Gastrocnemius medialis (tissue), 4 donors: ENCODE results near the gene R3HDM1. TPM values are rescaled to one million over a fixed set of nuclear protein-coding genes. Genes with fewer than 3 reads are reported as not detected.
"Not testable (repeated sequence)": the region's sequence is repeated elsewhere in the genome, so short reads cannot be mapped to it uniquely, and the experiment has no call there.

Experiments
- ATAC-seq, 2 donors: fragments of 150-250 bp; one replicate each; pipeline ENCODE4 v1.9.1; 2016
- DNase-seq, 2 donors: peaks; one replicate each; pipeline ENCODE4 v3.0.0-alpha.2; 2019
- H3K27ac ChIP-seq, 4 donors: fragments of 200-600 bp; sonication (generic); 1 replicate in 1 of 4; 2 replicates in 3 of 4; pipeline ENCODE4 v1.5.1; 2016 to 2018; ENCODE audit warnings: mild to moderate bottlenecking in 2 of 4, moderate library complexity in 1 of 4
- H3K27me3 ChIP-seq, 3 donors: fragments of 200-600 bp; sonication (generic) in 2 of 3; 1 replicate in 1 of 3; 2 replicates in 2 of 3; pipeline versions ENCODE4 v1.5.1 to v1.6.0; 2016 to 2019; ENCODE audit warnings: mild to moderate bottlenecking in 1 of 3, moderate library complexity in 1 of 3
- H3K36me3 ChIP-seq, 2 donors: fragments of 200-600 bp; sonication (generic) in 1 of 2; one replicate each; pipeline ENCODE4 v1.5.1; 2017 to 2018
- H3K4me1 ChIP-seq, 2 donors: fragments of 200-600 bp; sonication (generic) in 1 of 2; one replicate each; pipeline ENCODE4 v1.5.1; 2016 to 2017; ENCODE audit warnings: mild to moderate bottlenecking in 2 of 2
- H3K4me3 ChIP-seq, 4 donors: fragments of 200-600 bp; sonication (generic) in 3 of 4; 1 replicate in 1 of 4; 2 replicates in 3 of 4; pipeline ENCODE4 v1.5.1; 2016 to 2019; ENCODE audit warnings: mild to moderate bottlenecking in 2 of 4
- H3K9me3 ChIP-seq, 3 donors: fragments of 200-600 bp; sonication (generic) in 2 of 3; 1 replicate in 1 of 3; 2 replicates in 2 of 3; pipeline ENCODE4 v1.5.1; 2016 to 2019
- CTCF ChIP-seq, 5 experiments: fragments of 450-650 bp in 3 of 5; fragments of 200-600 bp in 2 of 5; sonication (generic) in 2 of 5; IDR thresholded peaks in 4 of 5; conservative IDR thresholded peaks in 1 of 5; 1 replicate in 4 of 5; 2 replicates in 1 of 5; pipeline ENCODE4 v1.5.1; 2016 to 2019; ENCODE audit warnings: antibody characterized with exemption in 5 of 5, mild to moderate bottlenecking in 3 of 5, moderate library complexity in 3 of 5
- POLR2A ChIP-seq, 2 donors: fragments of 450-650 bp; IDR thresholded peaks; one replicate each; pipeline ENCODE4 v1.6.1; 2017; ENCODE audit warnings: antibody characterized with exemption in 2 of 2, mild to moderate bottlenecking in 2 of 2, moderate library complexity in 2 of 2
- in situ Hi-C, 4 donors: fragments of 200-750 bp; cut with MboI; loops; one replicate each; pipeline versions ENCODE4 v1.15.0 to v1.8.0; 2017; ENCODE audit warnings: low sequenced_read_pairs in 4 of 4
- intact Hi-C: fragments of 100-400 bp; cut with DNase I; formaldehyde crosslinking; loops from one replicate; pipeline ENCODE4 v1.15.1; 2023; ENCODE audit warnings: low total_unique reads
- total RNA-seq, 4 donors: library from RNA; depleted of rRNA; stranded (reverse); fragments of >200 nt; gene quantifications; one replicate each; pipeline versions ENCODE4 v1.1.0 to v1.2.3, GENCODE V29; 2016

R3HDM1 gene
- total RNA-seq, 4 donors from 2014 or later, result 13.5 to 35.7 (median 19.1) TPM

GRCh38 chr2:135494917-135495316, 36.4 kb upstream of the R3HDM1 start:
- Histone ChIP-seq H3K4me1 (peaks cover 10 to 26% of the 10 kb centered on the region in 2 donors), H3K36me3 (no peaks in the 10 kb centered on the region), H3K9me3 (no peaks in the 10 kb centered on the region), H3K4me3 (no peak overlapping the region), H3K27me3 (no peaks in the 10 kb centered on the region), H3K27ac (peak overlapping the region; percentile 80 to 89 (median 85))
- intact Hi-C loops, result loop anchor here (1.0 to 2.0 kb wide), 2 partner anchors 36 to 246 kb away; partner anchors contain the start of genes R3HDM1, UBXN4 and ZRANB3
- no peak for TF ChIP-seq POLR2A (IDR thresholded peaks at IDR 0.05)
- TF ChIP-seq CTCF (IDR thresholded peaks at IDR 0.05 in 4 of 5, conservative IDR thresholded peaks at IDR 0.05 in 1 of 5), result no peak
- DNase-seq (peak; percentile 13 to 73), ATAC-seq (peak; percentile 91 to 95)
- in situ Hi-C loops, result loop anchor here in 1 of 4 donors (25.0 kb wide), 1 partner anchor 117 kb away; no protein-coding TSS in a partner anchor

GRCh38 chr2:135498588-135498987, 32.7 kb upstream of the R3HDM1 start:
- H3K4me3 ChIP-seq, H3K36me3 ChIP-seq, DNase-seq, H3K27me3 ChIP-seq, ATAC-seq, intact Hi-C loops, H3K9me3 ChIP-seq, H3K27ac ChIP-seq: not testable (repeated sequence)
- in situ Hi-C loops, result loop anchor here in 1 of 4 donors (25.0 kb wide), 1 partner anchor 114 kb away; no protein-coding TSS in a partner anchor
- H3K4me1 ChIP-seq, result peaks cover 10 to 23% of the 10 kb centered on the region in 2 donors

GRCh38 chr2:135504811-135505210, 26.5 kb upstream of the R3HDM1 start:
- Histone ChIP-seq H3K9me3 (no peaks in the 10 kb centered on the region), H3K27ac (no peak overlapping the region), H3K36me3 (no peaks in the 10 kb centered on the region), H3K4me1 (no peaks in the 10 kb centered on the region), H3K27me3 (no peaks in the 10 kb centered on the region), H3K4me3 (no peak overlapping the region)
- DNase-seq, result no peak
- ATAC-seq, result no peak
- intact Hi-C loops (no loop called here), in situ Hi-C loops (no loop called here)
- TF ChIP-seq POLR2A (IDR thresholded peaks at IDR 0.05), result no peak
- TF ChIP-seq CTCF (IDR thresholded peaks at IDR 0.05 in 4 of 5, conservative IDR thresholded peaks at IDR 0.05 in 1 of 5), result no peak

- ATAC-seq (no peak), DNase-seq (no peak)
- in situ Hi-C loops (no loop called here), intact Hi-C loops (no loop called here)
- Histone ChIP-seq H3K4me3 (no peak overlapping the region), H3K27me3 (no peaks in the 10 kb centered on the region), H3K27ac (no peak overlapping the region), H3K9me3 (peaks cover 0 to 4% (median 0%) of the 10 kb centered on the region in 3 donors), H3K4me1 (no peaks in the 10 kb centered on the region), H3K36me3 (no peaks in the 10 kb centered on the region)
- no peak for TF ChIP-seq CTCF (IDR thresholded peaks at IDR 0.05 in 4 of 5, conservative IDR thresholded peaks at IDR 0.05 in 1 of 5)
- TF ChIP-seq POLR2A (IDR thresholded peaks at IDR 0.05), result no peak
Measured at GRCh38 chr2:135510577-135510976, 20.7 kb upstream of the R3HDM1 start.

GRCh38 chr2:135512099-135512498, 19.2 kb upstream of the R3HDM1 start:
- H3K9me3 ChIP-seq, result peaks cover 0 to 4% (median 0%) of the 10 kb centered on the region in 3 donors
- no peak overlapping the region for H3K27ac ChIP-seq
- no peaks in the 10 kb centered on the region for H3K27me3 ChIP-seq
- H3K4me1 ChIP-seq, result no peaks in the 10 kb centered on the region
- in situ Hi-C loops, result no loop called here
- no peaks in the 10 kb centered on the region for H3K36me3 ChIP-seq
- TF ChIP-seq POLR2A (IDR thresholded peaks at IDR 0.05) (no peak), CTCF (IDR thresholded peaks at IDR 0.05 in 4 of 5, conservative IDR thresholded peaks at IDR 0.05 in 1 of 5) (no peak)
- intact Hi-C loops, result no loop called here
- DNase-seq, result no peak
- ATAC-seq, result no peak
- H3K4me3 ChIP-seq, result no peak overlapping the region
